Suprapubic skin (tissue), 4 donors: ENCODE measurements around the gene C14orf132.

Experiments
- CTCF ChIP-seq, 2 donors: fragments of 200-600 bp in 1 of 2; fragments of 450-650 bp in 1 of 2; sonication (generic) in 1 of 2; IDR thresholded peaks; one replicate each; pipeline ENCODE4 v1.5.1; 2016 to 2019; ENCODE audit warnings: antibody characterized with exemption in 2 of 2, mild to moderate bottlenecking in 1 of 2, moderate library complexity in 1 of 2
- EP300 ChIP-seq: sonication (generic); formaldehyde crosslinking; IDR thresholded peaks from one replicate; pipeline ENCODE4 v1.6.1; 2017; ENCODE audit warnings: antibody characterized with exemption
- POLR2A ChIP-seq, 2 donors: fragments of 450-650 bp; IDR thresholded peaks; one replicate each; pipeline ENCODE4 v1.6.1; 2017; ENCODE audit warnings: antibody characterized with exemption in 2 of 2, mild to moderate bottlenecking in 2 of 2, moderate library complexity in 2 of 2
- POLR2AphosphoS5 ChIP-seq, 3 donors: sonication (generic); formaldehyde crosslinking; IDR thresholded peaks; one replicate each; pipeline ENCODE4 v1.6.1; 2017; ENCODE audit warnings: antibody characterized with exemption in 3 of 3

GRCh38 chr14:96047101-96047500 lies 7.9 kb downstream of the C14orf132 start:
- no peak for TF ChIP-seq CTCF (IDR thresholded peaks at IDR 0.05)
- TF ChIP-seq EP300: no peak
- no peak for TF ChIP-seq POLR2AphosphoS5 (IDR thresholded peaks at IDR 0.05)
- TF ChIP-seq POLR2A (IDR thresholded peaks at IDR 0.05): no peak
